Measurements from ENCODE around the gene PLCD1. TPM values are rescaled to one million over a fixed set of nuclear protein-coding genes. Genes with fewer than 3 reads are reported as not detected.
"Not testable (repeated sequence)": the region's sequence is repeated elsewhere in the genome, so short reads cannot be mapped to it uniquely, and the experiment has no call there.

The PLCD1 gene
- total RNA-seq, 1 donor from 2014 or later: 36.9 TPM

GRCh38 chr3:37974121-37975083, 55.0 kb downstream of the PLCD1 start:
- Mint-ChIP-seq H3K27me3 (ENCODE audit: low read depth) (no peaks in the 10 kb centered on the region), H3K36me3 (ENCODE audit: low read depth) (peaks cover 9% of the 10 kb centered on the region), H3K27ac (ENCODE audit: unreplicated experiment) (no peak overlapping the region), H3K9me3 (no peaks in the 10 kb centered on the region), H3K4me1 (peaks cover 4% of the 10 kb centered on the region), H3K4me3 (no peak overlapping the region)
- peak; percentile 58 for DNase-seq (ENCODE audit: low read depth, low spot score)
- peak; percentile 74 for TF ChIP-seq CTCF (conservative IDR thresholded peaks at IDR 0.05)

GRCh38 chr3:37973246-37974054, 56.0 kb downstream of the PLCD1 start:
- no peaks in the 10 kb centered on the region for H3K9me3 Mint-ChIP-seq
- H3K27me3 Mint-ChIP-seq (ENCODE audit: low read depth): no peaks in the 10 kb centered on the region
- H3K4me1 Mint-ChIP-seq: peaks cover 4% of the 10 kb centered on the region
- H3K4me3 Mint-ChIP-seq: no peak overlapping the region
- no peak for TF ChIP-seq CTCF (conservative IDR thresholded peaks at IDR 0.05)
- DNase-seq (ENCODE audit: low read depth, low spot score): no peak
- peaks cover 9% of the 10 kb centered on the region for H3K36me3 Mint-ChIP-seq (ENCODE audit: low read depth)
- H3K27ac Mint-ChIP-seq (ENCODE audit: unreplicated experiment): no peak overlapping the region

GRCh38 chr3:37972056-37972455, 57.4 kb downstream of the PLCD1 start:
- H3K4me3 Mint-ChIP-seq; H3K9me3 Mint-ChIP-seq; DNase-seq (ENCODE audit: low read depth, low spot score); H3K36me3 Mint-ChIP-seq (ENCODE audit: low read depth); H3K4me1 Mint-ChIP-seq; H3K27me3 Mint-ChIP-seq (ENCODE audit: low read depth); H3K27ac Mint-ChIP-seq (ENCODE audit: unreplicated experiment): not testable (repeated sequence)

- Mint-ChIP-seq H3K9me3 (no peaks in the 10 kb centered on the region), H3K27ac (ENCODE audit: unreplicated experiment) (no peak overlapping the region), H3K36me3 (ENCODE audit: low read depth) (peaks cover 9% of the 10 kb centered on the region), H3K4me1 (peaks cover 4% of the 10 kb centered on the region), H3K27me3 (ENCODE audit: low read depth) (no peaks in the 10 kb centered on the region), H3K4me3 (no peak overlapping the region)
- DNase-seq (ENCODE audit: low read depth, low spot score): no peak
- TF ChIP-seq CTCF (conservative IDR thresholded peaks at IDR 0.05): no peak
Measured at GRCh38 chr3:37971467-37971866, 58.0 kb downstream of the PLCD1 start.

- Mint-ChIP-seq H3K4me3 (no peak overlapping the region), H3K36me3 (ENCODE audit: low read depth) (peaks cover 9% of the 10 kb centered on the region), H3K9me3 (no peaks in the 10 kb centered on the region), H3K4me1 (peaks cover 4% of the 10 kb centered on the region), H3K27me3 (ENCODE audit: low read depth) (no peaks in the 10 kb centered on the region), H3K27ac (ENCODE audit: unreplicated experiment) (no peak overlapping the region)
- no peak for DNase-seq (ENCODE audit: low read depth, low spot score)
- TF ChIP-seq CTCF (conservative IDR thresholded peaks at IDR 0.05): no peak
Measured at GRCh38 chr3:37970802-37971201, 58.6 kb downstream of the PLCD1 start.

All from neural crest cell (in vitro differentiated cells).